HTR-8/SVneo (cell line): ENCODE data around the gene GCH1.
"Not testable (repeated sequence)": the region's sequence is repeated elsewhere in the genome, so short reads cannot be mapped to it uniquely, and the experiment has no call there.

Experiments
- DNase-seq: peaks from one replicate; pipeline ENCODE4 v3.0.0; 2011; ENCODE audit warnings: low spot score, mixed read lengths; ENCODE audit not compliant: insufficient read length
- FAIRE-seq: peaks from 2 replicates; lab custom pipeline; 2011; peaks lifted over from hg19 to GRCh38; lab: Jason Lieb, UNC

The GCH1 gene, protein sequence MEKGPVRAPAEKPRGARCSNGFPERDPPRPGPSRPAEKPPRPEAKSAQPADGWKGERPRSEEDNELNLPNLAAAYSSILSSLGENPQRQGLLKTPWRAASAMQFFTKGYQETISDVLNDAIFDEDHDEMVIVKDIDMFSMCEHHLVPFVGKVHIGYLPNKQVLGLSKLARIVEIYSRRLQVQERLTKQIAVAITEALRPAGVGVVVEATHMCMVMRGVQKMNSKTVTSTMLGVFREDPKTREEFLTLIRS

DNA sequence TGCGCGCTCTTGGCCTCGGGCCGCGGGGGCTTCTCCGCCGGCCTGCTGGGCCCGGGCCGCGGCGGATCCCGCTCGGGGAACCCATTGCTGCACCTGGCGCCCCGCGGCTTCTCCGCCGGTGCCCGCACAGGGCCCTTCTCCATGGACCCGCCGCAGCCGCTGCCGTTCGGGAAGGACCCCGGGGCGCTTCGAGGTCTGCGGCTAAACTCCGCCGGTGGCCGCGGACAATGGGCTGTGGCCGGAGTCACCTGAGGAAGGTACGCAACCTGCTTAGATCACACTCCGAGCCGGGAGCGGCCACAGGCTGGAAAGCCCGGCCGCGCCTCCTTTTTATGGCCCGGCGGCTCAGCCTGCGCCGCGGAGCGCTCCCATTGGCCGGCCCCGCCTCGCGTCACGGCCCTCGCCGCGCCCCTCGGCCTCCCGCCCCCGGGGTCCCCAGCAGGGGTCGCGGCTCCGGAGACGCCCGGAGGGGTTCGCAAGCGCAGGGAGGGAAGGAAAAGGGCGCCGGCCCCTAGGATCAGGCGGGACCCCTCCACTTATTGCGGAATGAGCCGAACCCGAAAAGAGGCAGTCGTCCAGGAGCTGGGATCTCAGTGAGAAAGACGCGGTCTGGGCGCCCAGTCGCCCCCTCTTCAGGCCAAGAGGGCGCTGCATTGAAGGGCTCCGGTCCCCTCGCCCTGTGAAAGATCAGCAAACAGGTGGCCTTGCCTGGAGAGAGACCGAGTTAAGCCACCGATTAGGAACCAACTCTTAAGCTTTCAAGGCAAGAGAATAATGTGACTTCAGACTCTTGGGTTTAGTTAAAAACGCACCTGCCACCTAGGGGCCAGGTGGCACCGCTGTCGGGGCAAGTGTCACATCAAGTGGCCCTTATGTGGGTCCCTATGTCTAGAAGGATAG, at the start of gene GCH1:
Gene GCH1, minus strand, starts transcription at position 306 of the 900 bp plus-strand sequence. Its CDS starts 163 bp downstream, at position 143.
- DNase-seq (peak; percentile 91), FAIRE-seq (peak; percentile 97)

DNA sequence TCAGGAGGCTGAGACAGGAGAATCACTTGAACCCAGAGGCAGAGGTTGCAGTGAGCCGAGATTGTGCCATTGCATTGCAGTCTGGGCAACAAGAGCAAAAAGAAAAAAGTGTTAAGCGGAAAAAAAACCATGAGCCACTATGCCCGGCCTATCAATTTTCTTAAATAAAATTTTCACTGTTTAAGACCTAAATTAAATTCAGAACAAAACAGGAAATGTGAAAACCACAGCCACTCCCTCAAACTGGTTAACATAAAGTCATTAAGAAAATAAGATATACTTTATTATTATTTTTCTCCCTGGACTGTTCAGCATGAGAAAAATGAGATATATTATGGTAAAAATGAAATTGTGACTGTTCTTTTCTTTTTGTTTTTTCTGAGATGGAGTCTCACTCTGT, 44.6 kb upstream of the GCH1 start:
- FAIRE-seq, result no peak
- DNase-seq, result no peak

DNA sequence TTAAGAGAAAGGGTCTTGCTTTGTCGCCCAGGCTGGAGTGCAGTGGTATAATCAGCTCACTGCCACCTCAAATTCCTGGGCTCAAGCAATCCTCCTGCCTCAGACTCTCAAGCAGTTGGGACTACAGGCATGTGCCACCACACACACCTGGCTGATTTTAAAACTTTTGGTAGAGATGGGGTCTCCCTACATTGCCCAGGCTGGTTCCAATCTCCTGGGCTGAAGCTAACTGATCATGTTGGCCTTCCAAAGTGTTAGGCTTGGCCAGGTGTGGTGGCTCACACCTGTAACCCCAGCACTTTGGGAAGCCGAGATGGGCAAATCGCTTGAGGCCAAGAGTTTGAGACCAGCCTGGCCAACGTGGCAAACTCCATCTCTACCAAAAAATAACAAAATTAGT, 43.9 kb upstream of the GCH1 start:
- no peak for DNase-seq
- FAIRE-seq, result peak; percentile 64

GRCh38 chr14:54944737-54945391, 42.2 kb upstream of the GCH1 start:
- FAIRE-seq (no peak), DNase-seq (no peak)

- FAIRE-seq (no peak), DNase-seq (no peak)
Observed at GRCh38 chr14:54942913-54943312, 40.3 kb upstream of the GCH1 start.

- DNase-seq (no peak), FAIRE-seq (peak; percentile 28)
Observed at GRCh38 chr14:54936816-54937215, 34.2 kb upstream of the GCH1 start.

- FAIRE-seq, result peak; percentile 80
- no peak for DNase-seq
Observed at GRCh38 chr14:54935958-54936357, 33.3 kb upstream of the GCH1 start.

GRCh38 chr14:54935100-54935499, 32.5 kb upstream of the GCH1 start:
- DNase-seq (no peak), FAIRE-seq (peak; percentile 46)

GRCh38 chr14:54933006-54933405, 30.4 kb upstream of the GCH1 start:
- no peak for FAIRE-seq
- DNase-seq, result no peak

DNA sequence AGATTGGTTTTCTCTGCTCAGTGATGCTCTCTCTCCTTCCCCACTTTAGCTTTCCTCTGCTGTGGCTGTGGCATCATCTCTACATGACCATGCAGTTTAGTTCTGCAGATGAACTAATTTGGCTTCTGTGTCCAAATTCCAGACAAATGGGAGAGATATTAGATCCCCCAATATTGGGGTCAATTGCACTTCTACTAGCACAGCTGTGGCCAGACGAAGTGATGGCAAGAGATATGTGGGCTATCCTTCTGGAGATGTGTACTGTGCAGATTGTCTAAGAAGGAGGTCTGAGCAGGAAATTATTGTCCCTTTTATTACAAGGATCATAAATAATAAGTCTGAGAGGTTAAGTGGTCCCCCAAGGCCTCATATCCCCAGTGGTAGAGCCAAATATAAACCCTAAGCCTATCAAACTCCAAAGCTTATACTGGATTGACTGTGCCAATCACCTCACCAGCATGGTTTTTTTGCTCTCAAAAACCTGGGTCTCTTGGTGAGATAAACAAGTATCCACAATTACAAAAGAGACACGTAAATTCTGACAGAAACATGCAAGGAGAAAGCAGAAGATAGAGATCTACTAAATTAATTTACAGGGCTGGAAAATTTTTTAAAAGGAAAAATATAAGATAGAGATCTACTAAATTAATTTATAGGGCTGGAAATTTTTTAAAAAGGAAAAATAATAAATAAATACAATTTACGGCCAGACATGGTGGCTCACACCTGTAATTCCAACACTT, 29.1 kb upstream of the GCH1 start:
- FAIRE-seq, result peak; percentile 74
- DNase-seq, result no peak

- DNase-seq (no peak), FAIRE-seq (no peak)
Observed at GRCh38 chr14:54931101-54931500, 28.5 kb upstream of the GCH1 start.

DNA sequence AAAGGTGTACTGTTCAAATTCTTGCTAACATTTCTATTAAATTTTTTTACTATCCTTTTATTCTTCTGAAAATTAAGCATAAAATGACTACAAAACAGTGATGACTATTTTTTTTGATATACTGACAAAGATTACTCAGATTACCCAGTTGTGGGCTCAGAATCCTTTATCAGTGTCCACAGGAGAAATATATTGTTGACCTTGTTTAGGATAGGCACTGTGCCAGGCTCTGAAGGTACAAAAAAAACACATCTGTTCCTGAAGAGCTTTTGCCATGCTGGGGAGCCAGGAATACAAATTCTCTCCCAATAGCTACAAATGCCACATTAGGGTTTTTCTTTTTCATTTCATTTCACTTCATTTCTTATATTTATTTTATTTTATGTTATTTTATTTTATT, 26.9 kb upstream of the GCH1 start:
- DNase-seq (no peak), FAIRE-seq (no peak)

- DNase-seq (no peak), FAIRE-seq (peak; percentile 87)
Observed at GRCh38 chr14:54928216-54928615, 25.6 kb upstream of the GCH1 start.

DNA sequence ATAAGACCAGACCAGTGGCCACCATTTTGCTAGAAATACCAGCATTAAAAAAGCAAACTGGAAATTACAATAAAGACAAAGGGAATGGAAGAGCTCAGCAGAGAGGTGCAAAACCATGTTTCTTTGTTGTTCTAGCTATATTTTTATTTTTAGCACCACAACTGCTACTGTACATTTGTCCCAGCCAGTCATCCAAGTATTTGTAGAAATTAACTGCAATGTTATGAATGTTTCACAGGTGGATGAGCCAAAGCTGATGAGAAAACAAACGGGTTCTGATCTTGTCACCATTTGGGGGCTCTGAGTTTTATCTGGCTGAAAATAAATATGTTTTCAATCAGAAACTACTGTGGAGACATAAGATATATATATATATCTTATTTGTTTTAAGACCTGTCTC, 24.9 kb upstream of the GCH1 start:
- DNase-seq (no peak), FAIRE-seq (no peak)

GRCh38 chr14:54926570-54926969, 23.9 kb upstream of the GCH1 start:
- FAIRE-seq, result peak; percentile 31
- DNase-seq, result not testable (repeated sequence)

DNA sequence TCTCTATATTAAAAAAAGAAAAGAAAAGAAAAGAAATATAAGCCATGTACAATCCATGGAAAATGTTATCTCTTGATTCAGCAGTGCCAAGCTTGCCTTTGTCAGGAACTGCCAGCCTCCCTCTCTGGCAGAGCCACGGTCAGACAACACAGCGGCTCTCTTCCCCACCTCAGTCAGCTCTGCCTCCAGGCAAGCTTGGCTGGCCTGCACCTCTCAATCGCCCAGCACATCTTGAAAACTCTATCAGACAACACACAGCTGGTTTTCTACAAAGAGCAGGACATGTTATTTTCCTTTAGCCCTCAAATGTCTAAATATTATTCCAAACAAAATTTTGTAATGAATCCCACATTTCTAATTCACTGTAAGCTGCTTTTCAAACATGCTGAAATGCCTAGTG, 20.0 kb upstream of the GCH1 start:
- FAIRE-seq (peak; percentile 85), DNase-seq (no peak)

DNA sequence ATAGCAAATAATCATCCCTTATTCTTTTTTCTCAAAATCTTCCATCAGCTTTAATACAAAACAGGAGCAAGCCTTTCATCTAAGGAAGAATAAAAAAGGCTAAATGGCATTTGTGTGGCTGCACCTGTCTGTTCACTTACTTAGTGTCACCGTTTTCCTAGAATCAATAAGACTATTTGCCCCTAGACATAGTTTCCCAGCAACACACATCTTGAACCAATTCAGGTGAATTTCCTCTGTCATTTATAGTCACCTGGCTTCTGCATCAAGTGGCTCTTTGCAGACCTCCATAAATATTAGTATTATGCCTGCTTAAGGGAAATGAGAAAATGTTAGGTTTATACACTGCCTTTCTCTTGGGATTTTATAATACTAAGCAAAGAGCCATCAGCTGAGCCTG, 17.4 kb upstream of the GCH1 start:
- FAIRE-seq (peak; percentile 4), DNase-seq (no peak)

DNA sequence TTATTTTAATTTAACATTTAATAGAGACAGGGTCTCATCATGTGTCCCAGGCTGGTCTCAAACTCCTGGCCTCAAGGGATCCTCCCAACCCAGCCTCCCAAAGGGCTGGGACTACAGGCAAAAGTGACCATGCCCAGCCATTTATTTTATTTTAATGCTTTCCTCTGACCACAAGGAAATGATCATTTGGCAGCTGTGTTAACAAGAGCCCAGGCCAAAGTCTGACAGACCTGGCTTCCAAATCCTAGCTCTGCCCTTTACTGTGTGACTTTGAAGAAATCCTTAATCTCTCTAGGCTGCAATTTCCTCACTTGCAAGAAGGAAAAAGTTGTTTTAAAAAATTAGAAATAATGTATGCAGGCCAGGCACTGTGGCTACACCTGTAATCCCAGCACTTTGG, 16.7 kb upstream of the GCH1 start:
- DNase-seq (no peak), FAIRE-seq (no peak)

GRCh38 chr14:54918427-54918826, 15.8 kb upstream of the GCH1 start:
- no peak for DNase-seq
- FAIRE-seq, result no peak

DNA sequence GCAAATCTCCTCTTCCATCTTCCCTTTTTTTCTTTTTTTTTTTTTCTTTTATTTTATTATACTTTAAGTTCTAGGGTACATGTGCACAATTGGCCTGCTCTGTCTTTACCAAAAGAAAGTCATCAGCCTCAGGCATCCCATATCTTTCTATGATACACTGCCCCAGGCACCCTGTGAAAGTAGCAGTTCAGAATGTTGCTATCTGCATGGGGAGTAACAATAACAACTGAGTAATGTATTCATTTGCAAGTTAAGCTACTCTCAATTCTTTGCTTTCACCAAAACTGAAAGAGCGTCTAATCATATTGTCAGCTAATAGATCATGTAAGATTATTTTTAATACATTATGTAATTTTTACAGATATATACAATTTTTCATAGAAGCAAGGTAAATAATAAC, 13.5 kb upstream of the GCH1 start:
- peak; percentile 28 for FAIRE-seq
- no peak for DNase-seq
